GM21381 (cell line): ENCODE results near the gene SHOC2.

Source experiments
- ATAC-seq: cut with Tn5 transposase; IDR thresholded peaks from one replicate; pipeline ENCODE4 v1.9.1; 2021; ENCODE audit warnings: mild to moderate bottlenecking, moderate library complexity; ENCODE audit not compliant: unreplicated experiment

The SHOC2 gene

DNA sequence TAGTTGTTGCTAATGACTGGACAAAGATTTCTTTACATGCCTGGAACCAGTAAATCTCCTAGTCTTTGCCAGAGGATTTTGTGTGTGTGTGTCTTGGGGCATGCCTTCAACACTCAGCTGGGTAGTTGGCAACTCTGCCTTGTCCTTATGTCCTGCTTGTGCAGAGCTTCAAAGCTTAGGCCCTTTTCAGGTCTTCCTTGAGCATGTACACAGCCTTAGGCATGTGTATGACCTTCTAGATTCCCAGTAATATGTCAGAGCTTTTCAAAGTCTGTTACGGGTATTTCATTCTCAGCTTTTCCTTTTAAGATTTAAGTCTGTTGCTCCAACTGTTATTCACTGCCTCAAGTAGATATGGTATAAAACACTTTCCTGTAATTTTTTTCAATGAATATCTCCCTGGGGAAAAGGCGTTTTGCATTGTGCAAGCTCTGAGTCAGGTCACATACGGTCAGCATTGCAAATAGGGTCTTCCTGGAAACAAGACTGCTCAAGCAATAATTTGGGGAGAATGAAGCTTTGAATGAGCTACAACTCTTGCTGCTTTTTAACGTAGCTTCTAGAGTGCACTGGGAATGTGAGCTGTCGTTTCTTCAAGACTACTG, 25.5 kb downstream of the SHOC2 start:
- no peak for ATAC-seq

DNA sequence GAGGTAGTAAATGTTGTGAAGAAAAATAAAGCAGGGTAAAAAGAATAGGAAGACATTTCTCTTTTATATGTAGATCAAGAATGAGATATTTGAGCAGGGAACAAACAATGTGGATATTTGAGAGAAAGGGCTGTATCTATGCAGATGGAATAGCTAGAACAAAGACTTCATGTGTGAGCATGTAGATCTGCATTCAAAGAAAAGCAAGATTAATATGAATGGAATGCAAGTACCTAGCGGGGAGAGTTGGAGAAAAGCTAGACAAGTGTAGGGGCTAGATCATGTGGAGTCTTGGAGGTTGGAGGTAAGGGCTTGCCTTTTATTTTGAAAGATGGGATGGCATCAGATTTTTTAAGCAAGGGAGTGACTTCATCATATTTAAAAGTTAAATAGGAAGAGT, 27.1 kb downstream of the SHOC2 start:
- no peak for ATAC-seq

DNA sequence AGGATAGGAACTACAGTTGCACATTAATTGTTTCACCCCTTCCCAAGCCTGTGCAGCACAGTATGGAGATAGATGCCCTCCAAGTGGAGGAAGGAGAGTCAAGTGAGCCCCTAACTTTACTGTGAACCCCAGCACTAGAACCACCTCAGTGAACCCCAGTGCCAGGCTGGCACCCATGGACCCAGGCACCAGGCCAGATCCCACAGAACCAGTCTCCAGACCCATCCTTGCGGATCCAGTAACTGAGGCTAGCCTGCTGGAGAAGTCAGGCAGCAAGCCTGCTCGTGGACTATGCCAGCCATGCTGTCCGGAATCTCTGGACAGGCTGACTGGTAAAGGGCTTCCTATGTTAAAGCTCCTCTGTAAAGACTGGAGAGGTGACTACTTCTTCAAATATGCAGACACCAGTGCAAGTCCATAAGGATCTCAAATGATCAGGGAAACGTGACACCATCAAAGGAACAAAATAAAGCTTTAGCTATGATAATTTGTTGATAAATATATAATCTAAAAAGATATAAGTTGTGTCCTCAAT, 27.7 kb downstream of the SHOC2 start:
- no peak for ATAC-seq

DNA sequence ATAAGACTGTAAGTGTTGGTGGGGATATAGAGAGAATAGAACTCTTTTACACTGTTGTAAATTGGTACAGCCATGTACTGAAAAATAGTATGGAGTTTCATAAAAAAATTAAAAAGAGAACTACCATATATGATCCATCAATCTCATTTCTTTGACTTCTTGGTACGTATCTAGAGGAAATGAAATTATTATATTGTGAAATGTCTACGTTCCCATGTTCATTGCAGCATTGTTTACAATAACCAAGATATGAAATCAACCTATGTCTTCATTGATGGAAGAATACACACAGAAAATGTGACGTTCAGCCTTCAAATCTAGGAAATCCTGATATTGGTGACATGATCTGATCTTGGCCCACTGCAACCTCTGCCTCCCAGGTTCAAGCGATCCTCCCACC, 32.0 kb downstream of the SHOC2 start:
- ATAC-seq = no peak

DNA sequence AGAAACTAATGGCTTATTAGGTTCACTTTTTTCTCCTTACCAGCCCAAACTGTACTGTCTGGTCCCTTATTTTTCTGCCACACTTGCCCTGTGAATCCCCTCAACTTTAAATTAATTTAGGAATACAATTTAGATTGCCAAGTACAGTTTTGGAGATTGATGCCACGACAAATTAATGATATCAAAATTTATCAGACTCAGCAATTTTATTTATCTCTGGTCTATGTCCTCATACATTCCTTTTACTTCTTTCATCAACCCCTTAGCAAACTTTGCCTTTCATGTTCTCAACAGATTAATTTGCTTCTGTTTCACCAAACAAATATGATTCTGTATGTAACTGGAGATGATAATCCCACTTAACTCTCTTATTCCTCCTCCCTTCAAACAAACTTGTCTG, 38.2 kb downstream of the SHOC2 start:
- ATAC-seq = no peak

DNA sequence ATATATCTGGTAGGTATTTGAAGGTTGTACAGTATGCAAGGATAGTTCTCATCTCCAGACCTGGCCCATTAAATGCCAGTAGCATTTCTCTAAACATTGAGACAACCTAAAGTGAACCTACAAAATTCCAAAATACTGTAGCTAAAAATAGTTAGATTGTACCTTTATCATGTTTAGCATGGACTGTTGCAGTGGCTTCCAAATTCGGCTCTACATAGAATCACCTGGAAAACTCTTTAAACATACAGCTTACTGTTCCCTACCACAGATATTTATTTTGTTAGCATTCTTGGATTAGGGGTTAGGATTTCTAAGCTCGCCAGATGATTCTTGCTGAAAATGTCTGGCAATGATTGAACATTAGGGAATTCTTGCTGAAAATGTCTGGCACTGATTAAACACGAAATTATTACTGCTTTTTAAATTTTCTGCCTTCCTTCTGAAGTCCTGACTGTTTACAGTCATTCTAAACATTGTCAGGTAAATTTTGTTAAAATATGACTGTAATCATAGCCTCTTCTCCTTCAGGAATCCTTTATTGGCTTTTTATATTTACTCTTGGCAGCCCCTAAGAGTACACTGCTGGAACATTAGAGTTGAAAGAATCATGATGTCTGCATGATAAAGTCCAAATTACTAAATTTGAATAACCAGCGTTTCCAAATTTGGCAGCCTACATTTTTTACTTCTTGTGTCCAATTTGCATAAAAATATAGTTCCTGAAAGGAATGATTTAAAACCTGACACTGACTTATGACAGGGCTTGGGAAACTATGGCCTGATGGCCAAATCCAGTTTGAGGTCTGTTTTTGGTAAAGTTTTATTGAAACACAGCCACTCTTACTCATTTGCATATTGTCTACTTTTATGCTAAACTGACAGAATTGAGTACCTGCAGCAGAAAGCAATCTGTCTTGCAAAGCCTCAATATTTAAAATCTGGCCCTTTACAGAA, 40.3 kb downstream of the SHOC2 start:
- ATAC-seq = no peak

DNA sequence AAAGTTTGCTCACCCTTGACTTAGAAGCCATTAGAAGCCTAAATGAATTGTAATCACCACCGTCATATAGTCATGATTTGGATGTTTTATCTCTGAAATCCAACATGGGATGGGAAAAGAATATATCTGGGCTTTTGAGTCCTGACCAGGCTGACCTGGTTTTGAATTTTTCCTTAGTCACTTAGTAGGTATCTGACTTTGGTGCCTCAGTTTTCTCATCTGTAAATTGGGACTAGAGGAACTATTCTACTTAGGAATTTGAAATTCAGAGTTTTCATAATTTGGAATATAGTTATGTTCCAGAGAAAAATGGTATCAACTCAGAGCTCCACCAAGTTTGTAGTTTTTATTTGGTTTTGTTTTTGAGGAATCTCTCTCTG, 40.9 kb downstream of the SHOC2 start:
- ATAC-seq = no peak

DNA sequence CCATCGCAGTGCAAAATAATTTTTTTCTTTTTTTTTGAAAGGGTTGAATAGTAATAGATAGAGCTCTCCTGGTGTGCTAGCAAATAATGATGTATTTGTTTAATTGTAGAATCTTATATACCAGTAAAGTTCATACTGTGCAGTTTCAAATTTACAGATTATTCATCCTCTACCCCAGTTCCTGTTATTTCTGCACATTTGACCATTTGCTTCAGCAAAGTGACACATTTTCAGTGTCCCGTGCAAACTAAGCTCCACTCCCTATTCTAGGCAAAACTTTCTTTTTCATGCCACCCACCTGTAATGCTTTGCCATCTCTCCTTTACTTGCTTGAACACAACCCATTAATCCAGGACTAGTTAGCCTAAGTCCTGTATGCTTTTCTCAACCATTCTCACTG, 43.0 kb downstream of the SHOC2 start:
- ATAC-seq = no peak

DNA sequence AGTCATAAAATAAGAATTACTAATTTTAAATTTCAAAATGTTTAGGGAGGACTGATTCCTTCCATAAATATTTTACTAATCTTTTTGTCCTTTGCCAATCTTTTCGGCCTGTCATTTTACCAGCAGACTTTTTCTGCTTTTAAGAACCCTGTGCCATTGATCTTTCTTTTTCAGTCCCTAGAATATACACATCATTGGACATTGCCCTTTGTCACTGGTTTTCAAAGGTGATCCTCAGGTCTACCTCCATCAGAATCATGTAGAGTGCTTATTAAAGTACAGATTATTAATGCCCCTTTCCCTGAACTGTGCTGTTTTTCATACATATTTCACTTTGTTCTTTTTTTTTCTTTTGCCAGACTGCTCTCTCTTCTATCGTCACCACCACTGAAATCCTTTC, 43.8 kb downstream of the SHOC2 start:
- ATAC-seq = no peak

DNA sequence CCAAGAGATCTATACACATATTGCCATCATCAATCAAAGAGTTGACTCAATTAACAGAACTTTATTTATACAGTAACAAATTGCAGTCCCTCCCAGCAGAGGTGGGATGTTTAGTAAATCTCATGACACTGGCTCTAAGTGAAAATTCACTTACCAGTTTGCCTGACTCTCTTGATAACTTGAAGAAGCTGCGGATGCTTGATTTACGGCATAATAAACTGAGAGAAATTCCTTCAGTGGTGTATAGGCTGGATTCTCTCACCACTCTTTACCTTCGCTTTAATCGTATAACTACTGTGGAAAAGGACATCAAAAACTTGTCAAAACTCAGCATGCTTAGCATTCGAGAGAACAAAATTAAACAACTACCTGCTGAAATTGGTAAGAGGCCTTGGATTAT, 45.3 kb downstream of the SHOC2 start:
- no peak for ATAC-seq

DNA sequence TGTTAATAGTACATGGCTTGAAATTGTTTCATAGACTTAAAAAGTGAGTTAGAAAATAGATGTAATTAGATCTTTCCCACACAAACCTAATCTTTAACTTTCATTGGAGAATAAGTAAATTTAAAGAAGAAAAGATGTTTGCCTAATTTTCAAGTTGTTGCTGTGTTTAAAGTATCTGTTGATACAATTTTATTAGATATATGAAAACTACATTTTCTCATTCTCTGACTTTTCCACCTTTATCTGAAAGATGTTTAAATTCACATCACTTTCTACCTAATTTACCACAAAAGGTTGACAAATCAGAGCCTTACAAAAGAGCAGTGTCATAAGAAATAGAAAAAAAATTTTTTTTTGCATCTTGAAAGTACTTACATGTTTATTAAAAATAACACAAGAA, 45.8 kb downstream of the SHOC2 start:
- ATAC-seq = no peak

DNA sequence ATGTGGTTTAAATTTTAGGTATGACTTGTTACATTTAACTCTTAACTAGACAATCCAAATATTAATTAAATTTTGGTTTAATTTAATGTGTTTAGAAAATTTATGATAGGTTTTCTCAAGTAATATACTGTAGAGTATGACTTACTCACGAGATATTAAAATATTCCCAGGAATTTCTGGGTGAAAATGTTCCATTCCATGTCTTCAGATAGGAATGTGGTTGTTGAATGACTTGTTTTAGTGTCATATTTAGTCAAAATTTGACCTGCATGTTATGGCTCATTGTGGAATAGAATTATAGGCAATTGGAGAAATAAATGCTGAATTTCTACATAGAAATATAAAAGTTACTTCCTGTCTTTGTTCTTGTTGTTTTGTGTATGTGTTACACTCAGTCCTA, 46.7 kb downstream of the SHOC2 start:
- ATAC-seq = no peak

DNA sequence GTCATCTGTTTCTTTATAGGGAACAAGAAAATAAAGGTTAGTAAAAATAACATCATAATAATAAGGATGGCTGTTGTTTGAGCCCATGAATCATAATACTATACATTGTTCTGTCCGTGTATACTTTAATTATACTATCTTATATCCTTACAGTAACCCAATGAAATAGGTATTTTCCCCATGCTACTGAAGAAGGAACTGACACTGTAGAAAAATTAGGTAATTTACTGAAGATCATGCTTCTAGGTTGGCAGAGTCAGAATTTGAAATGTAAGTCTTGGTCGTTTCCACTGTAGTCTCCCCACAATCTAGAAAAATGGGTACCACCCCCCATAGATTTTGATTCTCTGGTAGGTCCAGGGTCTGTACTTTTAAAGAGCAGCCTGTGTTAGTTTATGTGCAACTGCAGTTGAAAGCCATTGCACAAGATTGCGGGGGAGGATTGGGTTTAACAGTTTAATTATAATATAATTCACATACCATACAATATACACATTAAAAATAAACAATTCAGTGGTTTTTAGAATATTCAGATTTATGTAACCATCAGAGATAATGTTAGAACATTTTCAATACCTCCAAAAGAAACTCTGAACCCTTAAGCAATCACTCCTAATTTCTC, 47.7 kb downstream of the SHOC2 start:
- ATAC-seq = no peak

DNA sequence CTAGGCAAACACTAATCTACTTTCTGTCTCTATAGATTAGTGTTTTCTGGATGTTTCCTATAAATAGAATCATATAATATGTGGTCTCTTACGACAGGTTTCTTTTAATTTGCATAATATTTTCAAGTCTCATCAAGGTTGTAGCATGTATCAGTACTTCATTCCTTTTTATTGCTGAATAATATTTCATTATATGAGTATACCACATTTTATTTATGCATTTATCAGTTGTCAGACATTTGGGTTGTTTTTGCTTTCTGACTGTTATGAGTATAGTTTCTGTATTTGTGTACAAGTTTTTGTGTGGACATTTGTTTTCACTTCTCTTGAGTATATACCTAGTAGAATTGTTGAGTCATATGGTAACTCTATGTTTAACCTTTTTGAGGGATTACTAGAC, 48.2 kb downstream of the SHOC2 start:
- peak; percentile 61 for ATAC-seq

DNA sequence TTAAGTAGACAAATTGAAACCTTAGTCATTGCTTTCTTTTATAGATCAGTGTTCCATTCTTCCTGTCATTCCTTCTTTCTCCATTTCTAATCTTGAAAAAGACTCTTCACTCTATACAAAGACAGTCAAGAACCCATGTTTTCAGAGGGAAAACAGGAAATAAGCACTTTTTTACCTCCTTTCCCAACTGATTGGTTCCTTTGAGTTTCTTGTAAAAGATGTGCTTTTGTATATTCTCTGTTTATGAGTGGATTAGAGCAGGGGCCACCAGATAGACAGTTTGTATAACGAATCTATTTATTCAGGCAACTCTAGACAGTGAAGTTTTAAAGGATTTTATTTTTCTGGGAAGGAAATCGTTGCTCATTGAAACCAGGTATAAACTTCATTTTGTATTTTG, 49.8 kb downstream of the SHOC2 start:
- no peak for ATAC-seq

DNA sequence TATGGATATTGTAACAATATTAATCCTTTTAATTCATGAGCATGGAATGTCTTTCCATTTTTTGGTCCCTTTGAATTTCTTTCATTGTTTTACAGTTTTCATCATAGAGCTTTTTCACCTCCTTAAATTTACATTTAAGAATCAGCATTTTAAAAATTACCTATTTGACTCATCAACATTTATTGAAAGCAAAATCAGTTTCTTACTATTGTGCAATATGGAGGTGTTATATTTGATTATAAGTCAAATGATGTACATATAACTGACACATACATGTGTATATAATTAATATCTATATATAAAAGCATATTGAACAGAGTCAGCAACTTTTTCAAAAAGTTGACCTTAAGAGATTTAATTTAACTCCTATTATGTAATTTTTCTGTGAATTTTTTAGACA, 52.2 kb downstream of the SHOC2 start:
- ATAC-seq = no peak

DNA sequence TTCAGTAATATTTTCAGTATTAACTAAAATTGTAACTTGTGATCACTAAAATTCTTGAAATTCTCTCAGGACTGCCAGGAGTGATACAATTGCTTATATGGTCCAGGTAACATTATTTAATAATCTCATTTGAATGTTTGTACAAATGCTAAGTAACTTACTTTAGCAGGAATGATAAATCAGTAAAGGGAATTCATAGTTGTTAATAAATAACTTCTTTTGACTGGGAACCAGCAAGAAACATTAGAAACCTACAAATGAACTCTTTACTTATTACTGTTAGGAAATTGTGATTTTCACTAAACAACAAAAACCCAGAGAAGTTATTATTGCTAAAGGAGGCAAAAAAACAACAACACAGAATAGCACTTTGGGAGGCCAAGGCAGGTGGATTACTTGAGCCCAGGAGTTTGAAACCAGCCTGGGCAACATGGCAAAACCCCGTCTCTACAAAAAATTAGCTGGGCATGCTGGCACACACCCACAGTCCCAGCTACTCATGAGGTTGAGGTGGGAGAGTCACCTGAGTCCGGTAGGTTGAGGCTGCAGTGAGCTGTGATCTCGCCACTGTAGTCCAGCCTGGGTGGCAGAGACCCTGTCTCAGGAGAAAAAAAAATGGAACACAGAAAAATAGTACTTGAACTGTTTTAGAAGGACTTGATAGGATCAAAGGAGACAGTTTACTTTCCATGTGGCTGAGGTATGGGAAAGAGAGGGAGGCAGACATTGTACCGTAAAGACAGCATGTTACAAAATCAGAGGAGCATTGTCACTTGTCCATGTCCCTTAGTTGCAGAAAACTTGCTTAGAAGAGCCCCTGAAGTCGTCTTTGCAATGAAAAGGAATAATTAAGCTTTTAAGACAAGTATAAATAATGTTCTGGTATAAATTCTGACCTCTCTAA, 53.1 kb downstream of the SHOC2 start:
- ATAC-seq = no peak

DNA sequence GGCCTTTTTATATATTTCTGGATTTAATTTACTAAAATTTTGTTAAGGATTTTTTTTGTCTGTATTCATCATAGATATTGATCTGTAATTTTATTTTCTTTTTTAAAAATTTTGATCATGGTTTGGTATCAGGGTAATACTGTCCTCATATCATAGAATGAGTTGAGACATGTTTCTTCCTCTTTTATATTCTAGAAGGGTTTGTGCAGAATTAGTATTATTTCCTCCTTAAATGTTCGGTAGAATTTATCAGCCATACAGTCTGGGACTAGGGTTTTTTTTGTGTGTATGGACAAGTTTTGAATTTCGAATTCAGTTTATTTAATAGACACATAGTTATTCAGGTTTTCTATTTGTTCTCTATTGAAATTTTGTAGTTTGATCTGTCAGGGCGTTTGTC, 54.0 kb downstream of the SHOC2 start:
- no peak for ATAC-seq

DNA sequence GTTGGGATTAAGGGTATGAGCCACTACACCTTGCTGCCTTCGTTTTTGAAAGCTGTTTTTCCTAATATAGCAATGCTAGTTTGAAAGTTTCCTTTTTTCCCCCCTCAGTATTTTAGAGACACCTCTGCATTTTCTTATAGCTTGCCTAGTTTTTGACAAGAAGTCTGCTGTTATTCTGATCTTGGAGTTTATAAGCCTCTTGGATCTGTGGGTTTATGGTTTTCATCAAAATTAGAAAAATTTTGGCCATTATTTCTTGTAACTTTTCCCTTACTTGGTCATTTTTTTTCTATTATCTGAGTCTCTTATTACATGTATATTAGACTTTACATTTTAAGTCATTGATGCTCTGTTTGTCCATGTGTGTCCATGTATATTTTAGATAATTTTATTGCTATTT, 57.2 kb downstream of the SHOC2 start:
- ATAC-seq = no peak

DNA sequence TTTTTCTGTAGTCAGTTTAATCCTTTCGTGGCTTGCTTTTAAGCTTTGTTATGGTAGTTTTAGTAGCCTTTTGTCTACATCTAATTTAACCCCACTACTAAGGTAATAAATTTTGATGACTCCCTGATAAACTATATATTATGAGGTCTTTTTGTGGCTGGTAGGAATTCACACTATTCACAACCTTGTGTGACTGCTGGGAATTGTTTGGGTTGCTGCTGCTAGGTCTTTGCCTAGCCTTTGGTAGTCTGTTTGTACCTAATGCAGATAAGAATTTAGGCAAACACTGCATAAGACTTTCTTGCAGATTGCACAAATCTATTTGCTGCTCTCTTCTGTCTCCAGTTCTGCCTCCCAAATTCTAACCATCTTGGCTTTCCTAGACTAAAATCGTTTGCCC, 58.3 kb downstream of the SHOC2 start:
- ATAC-seq = no peak

DNA sequence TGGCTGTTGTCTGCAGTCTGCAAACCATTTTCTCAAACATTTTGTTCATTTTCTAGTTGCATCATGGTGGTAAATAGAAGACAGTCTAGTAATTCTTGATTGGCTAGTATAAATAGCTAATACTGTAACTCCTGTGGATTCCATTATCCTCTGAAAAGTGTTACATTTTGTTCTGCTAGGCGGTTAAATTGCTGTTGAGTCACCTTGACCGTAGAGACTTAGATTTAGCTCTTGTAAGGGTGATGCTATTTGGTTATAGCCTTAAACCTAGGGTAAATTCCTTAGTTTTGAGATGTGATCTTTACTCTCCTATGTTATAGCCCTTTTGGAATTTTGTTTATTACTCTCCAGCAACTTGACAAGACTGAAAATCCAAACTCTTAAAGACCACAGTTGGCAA, 58.8 kb downstream of the SHOC2 start:
- ATAC-seq = no peak
